IPS-NIHi7 (cell line): ENCODE results near the gene DCT.
"Not testable (repeated sequence)": the region's sequence is repeated elsewhere in the genome, so short reads cannot be mapped to it uniquely, and the experiment has no call there.

ENCODE experiments used
- DNase-seq: peaks from one replicate; pipeline ENCODE4 v3.0.0; 2012; ENCODE audit warnings: mixed read lengths; ENCODE audit errors: extremely low spot score

The DCT gene

GRCh38 chr13:94479616-94480015 is at the start of gene DCT:
TSS of gene DCT (minus strand) at chr13:94479682. CDS start at chr13:94479255, 427 bp downstream.
- DNase-seq = no peak

GRCh38 chr13:94526956-94527355 is 47.5 kb upstream of the DCT start:
- DNase-seq = not testable (repeated sequence)

- DNase-seq = no peak
Measured at GRCh38 chr13:94525781-94526180, 46.3 kb upstream of the DCT start.

- no peak for DNase-seq
Measured at GRCh38 chr13:94524407-94524806, 44.9 kb upstream of the DCT start.

GRCh38 chr13:94520001-94520400 is 40.5 kb upstream of the DCT start:
- DNase-seq = no peak

- no peak for DNase-seq
Measured at GRCh38 chr13:94516456-94516855, 37.0 kb upstream of the DCT start.

GRCh38 chr13:94515911-94516310 is 36.4 kb upstream of the DCT start:
- DNase-seq = no peak

GRCh38 chr13:94515374-94515773 is 35.9 kb upstream of the DCT start:
- DNase-seq = no peak

- no peak for DNase-seq
Measured at GRCh38 chr13:94513026-94513425, 33.5 kb upstream of the DCT start.

GRCh38 chr13:94505730-94506129 is 26.2 kb upstream of the DCT start:
- no peak for DNase-seq

GRCh38 chr13:94503851-94504250 is 24.4 kb upstream of the DCT start:
- DNase-seq = no peak

- not testable (repeated sequence) for DNase-seq
Measured at GRCh38 chr13:94498831-94499230, 19.3 kb upstream of the DCT start.

GRCh38 chr13:94495806-94496205 is 16.3 kb upstream of the DCT start:
- DNase-seq = no peak

- no peak for DNase-seq
Measured at GRCh38 chr13:94494026-94494425, 14.5 kb upstream of the DCT start.

- no peak for DNase-seq
Measured at GRCh38 chr13:94487043-94487442, 7.6 kb upstream of the DCT start.

GRCh38 chr13:94483970-94484369 is 4.5 kb upstream of the DCT start:
- no peak for DNase-seq

GRCh38 chr13:94481941-94482340 is 2.5 kb upstream of the DCT start:
- no peak for DNase-seq

GRCh38 chr13:94480672-94481145 is 1.2 kb upstream of the DCT start:
- no peak for DNase-seq

GRCh38 chr13:94478913-94479312 is 569 bp downstream of the DCT start:
- DNase-seq = no peak

GRCh38 chr13:94470126-94470525 is 9.4 kb downstream of the DCT start:
- DNase-seq = no peak

GRCh38 chr13:94464771-94465170 is 14.7 kb downstream of the DCT start:
- peak; percentile 19 for DNase-seq

- DNase-seq = no peak
Measured at GRCh38 chr13:94462670-94463069, 16.8 kb downstream of the DCT start.

GRCh38 chr13:94459116-94459515 is 20.4 kb downstream of the DCT start:
- DNase-seq = no peak

GRCh38 chr13:94455414-94455813 is 24.1 kb downstream of the DCT start:
- DNase-seq = no peak

- DNase-seq = no peak
Measured at GRCh38 chr13:94454906-94455305, 24.6 kb downstream of the DCT start.
